NCI-H345 treated with DMSO at 0.1 percent for 48 hours (cell line): ENCODE data around the gene DNASE2B.

ENCODE experiments used
- DNase-seq: peaks from one replicate; lab custom pipeline; 2025; ENCODE audit not compliant: unreplicated experiment; lab: John Stamatoyannopoulos, UW

The DNASE2B gene, protein sequence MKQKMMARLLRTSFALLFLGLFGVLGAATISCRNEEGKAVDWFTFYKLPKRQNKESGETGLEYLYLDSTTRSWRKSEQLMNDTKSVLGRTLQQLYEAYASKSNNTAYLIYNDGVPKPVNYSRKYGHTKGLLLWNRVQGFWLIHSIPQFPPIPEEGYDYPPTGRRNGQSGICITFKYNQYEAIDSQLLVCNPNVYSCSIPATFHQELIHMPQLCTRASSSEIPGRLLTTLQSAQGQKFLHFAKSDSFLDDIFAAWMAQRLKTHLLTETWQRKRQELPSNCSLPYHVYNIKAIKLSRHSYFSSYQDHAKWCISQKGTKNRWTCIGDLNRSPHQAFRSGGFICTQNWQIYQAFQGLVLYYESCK

GRCh38 chr1:84398175-84399155, at the start of gene DNASE2B:
TSS of gene DNASE2B (plus strand) at chr1:84398484. CDS start at chr1:84398565, 81 bp downstream.
- no peak for DNase-seq

- DNase-seq: no peak
These were observed 49.5 kb upstream of the DNASE2B start for GRCh38 chr1:84348759-84349158.

DNA sequence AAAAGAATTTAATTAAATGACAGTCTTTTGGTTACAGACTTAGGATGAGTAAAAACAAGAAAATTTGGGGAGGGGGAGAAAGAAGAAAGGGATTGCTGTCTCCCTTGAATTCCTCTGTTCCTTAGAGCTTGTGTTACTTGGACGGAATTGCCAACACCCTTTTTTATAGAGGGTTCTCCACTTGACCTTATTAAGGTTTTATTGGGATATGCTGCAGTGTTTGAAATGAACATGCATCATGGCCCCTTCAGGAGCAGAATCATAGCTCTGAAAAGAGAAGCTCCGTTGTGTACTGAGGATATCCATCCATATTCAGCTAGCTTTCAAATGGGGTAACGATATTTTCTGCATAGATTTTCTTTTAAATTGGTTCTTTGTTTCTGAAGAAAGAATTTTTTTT, 48.2 kb upstream of the DNASE2B start:
- DNase-seq: no peak

GRCh38 chr1:84350550-84350949, 47.7 kb upstream of the DNASE2B start:
- no peak for DNase-seq

DNA sequence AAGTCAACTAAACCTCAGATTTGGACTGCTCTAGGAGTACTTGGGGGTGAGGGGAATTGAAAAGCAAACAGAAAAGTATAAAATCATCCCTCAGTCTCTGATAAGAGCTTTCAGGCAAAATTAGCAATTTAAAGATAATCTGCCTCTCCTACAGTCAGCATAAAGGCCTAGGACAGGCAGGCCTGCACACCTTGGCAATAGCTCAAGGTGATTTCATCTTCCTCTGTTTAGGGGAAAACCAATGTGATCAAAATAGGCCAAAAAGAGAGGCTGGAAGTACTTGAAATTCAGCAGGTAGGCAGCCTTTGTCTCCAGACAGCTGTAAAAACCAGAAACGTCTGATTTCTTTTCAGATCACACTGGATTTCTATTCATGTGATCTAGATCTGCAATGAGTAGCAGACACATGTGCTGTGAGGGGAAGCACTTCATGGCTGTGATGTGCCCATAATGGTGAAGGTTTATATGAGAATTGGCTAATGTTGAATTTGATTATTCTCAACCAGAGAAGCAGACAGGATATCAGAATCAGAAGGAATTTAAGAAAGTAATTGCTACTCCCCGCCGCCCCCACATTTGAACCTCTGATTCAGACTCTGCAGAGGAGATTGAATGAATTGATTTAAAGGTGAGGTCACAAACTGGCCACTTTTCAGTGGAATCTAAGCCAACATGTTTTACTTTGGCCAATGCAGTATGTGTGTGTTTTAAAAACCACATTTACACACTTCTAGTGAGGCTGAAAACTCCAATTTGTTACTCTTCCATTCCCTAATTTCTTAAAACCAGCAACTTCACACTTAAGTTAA, 45.8 kb upstream of the DNASE2B start:
- no peak for DNase-seq

DNA sequence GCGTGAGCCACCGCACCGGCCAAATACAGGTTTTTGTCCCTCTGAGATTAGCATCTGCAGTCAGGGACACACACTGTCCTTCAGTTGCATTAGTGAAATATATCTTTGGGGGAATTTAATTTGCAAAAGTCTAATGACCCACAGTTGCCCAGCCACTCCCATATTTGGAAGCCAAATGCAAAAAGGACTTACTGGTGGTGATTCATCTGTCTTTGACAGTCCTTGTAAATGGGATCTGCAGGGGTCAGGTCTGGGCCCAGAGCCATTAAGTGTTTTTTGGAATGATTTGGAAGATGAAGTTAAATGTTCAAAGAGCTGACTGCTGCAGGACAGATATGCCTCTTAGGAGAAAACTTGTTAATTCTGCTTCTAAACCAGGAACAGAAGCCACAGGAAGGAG, 44.6 kb upstream of the DNASE2B start:
- DNase-seq: no peak

- no peak for DNase-seq
These were observed 42.7 kb upstream of the DNASE2B start for GRCh38 chr1:84355556-84355955.

DNA sequence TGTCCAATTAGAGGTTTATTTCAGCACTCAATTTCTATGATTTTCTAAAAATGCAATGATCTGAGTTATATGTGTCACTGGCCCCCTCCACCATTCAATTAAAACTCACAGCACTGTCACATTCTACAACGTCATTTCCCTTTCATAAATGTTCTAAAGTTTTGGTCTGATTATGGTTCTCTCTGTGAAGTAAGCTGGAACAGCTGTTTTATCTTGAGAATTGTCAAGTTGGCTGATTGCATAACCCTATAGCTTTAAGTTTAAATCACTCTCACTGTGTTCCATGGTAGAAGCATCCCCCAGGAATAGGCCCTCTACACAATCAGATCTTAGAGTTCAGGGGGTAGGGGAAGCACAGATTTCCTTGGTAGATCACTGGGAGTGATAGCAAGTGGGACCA, 41.4 kb upstream of the DNASE2B start:
- DNase-seq: no peak

GRCh38 chr1:84358695-84359094, 39.6 kb upstream of the DNASE2B start:
- DNase-seq: no peak

GRCh38 chr1:84360316-84360715, 38.0 kb upstream of the DNASE2B start:
- no peak for DNase-seq

DNA sequence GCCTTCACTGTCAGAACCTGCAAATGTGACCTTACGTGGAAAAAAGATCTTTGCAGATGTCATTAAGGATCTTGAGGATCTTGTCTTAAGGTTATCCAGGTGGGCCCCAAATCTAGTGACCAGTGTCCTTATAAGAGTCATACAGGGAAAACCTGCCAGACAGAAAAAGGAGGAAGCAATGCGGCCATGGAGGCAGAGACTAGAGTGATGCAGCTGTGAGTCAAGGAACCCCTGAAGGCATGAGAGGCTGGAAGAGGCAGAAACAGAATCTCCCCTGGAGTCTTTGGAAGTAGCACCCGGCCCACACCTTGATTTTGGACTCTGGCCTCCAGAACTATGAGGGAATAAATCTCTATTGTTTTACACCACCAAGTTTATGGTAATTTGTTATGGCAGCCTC, 36.5 kb upstream of the DNASE2B start:
- DNase-seq: no peak

GRCh38 chr1:84363019-84363418, 35.3 kb upstream of the DNASE2B start:
- DNase-seq: peak; percentile 19

DNA sequence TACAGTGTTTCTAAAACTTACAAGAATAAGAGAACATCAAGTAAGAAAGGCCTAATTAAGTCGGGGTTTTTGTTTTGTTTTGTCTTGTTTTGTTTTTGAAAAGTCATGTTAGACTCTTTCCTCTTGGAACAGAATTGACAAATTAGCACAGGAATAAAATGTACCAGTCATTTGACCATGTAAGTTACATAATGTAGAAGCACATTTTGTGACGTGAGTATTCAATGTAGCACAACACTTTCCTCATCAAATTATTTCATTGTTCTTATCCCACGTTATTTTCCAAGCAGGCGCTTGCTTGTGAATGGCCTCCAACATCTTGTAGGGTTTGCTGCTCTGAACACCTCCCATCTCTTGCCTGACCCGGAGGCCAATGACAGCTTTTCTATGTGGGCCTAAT, 34.7 kb upstream of the DNASE2B start:
- no peak for DNase-seq

GRCh38 chr1:84365225-84366221, 32.8 kb upstream of the DNASE2B start:
- no peak for DNase-seq

DNA sequence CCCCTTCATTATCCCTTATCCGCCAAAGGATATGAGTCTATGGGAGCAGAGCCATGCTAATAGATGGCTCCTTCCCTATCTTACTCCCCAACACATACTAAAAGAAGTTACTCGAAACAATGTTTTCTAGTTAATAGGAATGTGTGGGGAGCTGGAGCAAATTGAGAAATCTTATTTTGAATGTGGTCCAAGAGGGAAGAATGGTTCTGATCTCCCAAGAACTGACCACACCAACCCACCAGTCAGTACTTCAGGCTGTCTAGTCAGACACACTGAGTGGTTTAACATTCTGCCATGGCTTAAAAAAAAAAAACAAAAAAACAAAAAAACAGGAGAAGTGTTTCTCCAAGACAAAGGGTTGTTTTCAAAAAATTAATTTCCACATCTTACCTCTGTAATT, 31.5 kb upstream of the DNASE2B start:
- no peak for DNase-seq

DNA sequence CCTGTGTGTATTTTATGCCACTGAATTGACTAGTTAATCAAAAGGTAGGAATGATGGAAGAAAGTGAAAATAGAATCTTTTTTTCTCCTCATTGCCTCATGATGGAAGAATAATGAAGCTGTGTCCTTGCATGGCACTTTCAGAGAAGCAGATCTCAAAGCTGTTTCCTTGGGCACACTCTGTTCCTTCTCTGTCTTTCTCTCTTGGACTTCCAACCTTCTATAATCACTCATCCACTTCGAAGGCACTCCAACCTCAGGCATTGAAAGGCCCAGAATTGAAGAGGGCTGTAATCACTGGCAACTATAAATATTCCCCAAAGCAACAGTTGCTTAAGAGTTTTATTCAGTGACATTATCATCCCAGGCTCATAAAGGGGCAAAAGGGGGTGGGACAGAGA, 31.1 kb upstream of the DNASE2B start:
- no peak for DNase-seq

GRCh38 chr1:84368441-84368840, 29.8 kb upstream of the DNASE2B start:
- no peak for DNase-seq

GRCh38 chr1:84370266-84370665, 28.0 kb upstream of the DNASE2B start:
- DNase-seq: no peak

GRCh38 chr1:84370831-84371394, 27.4 kb upstream of the DNASE2B start:
- DNase-seq: peak; percentile 45
